HG03175 (cell line): ENCODE results near the gene TSHZ2.

Experiments
- ATAC-seq: cut with Tn5 transposase; IDR thresholded peaks from one replicate; pipeline ENCODE4 v1.9.1; 2021; ENCODE audit warnings: mild to moderate bottlenecking, moderate library complexity; ENCODE audit not compliant: unreplicated experiment

The TSHZ2 gene

GRCh38 chr20:53263554-53264438 lies 291.6 kb downstream of the TSHZ2 start:
- ATAC-seq = no peak

DNA sequence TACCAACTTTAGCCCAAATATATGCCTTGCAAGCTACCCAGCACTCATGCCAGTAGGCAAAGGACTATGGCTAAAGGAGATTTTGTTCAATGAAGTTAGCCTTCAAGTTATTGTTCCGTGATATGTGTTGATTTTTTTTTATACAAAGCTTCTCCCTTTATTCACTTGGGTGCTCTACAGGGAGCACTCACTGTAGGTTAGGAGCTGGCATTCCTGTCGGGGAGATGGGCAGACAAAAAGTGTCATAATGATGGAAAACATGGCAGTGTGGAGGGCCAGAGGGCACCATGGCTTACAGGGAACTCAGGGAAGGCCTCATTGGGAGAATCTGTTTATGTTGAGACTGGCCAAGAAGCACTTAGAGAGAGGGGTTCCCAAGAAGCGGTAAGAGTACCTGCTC lies 292.4 kb downstream of the TSHZ2 start:
- ATAC-seq = no peak

DNA sequence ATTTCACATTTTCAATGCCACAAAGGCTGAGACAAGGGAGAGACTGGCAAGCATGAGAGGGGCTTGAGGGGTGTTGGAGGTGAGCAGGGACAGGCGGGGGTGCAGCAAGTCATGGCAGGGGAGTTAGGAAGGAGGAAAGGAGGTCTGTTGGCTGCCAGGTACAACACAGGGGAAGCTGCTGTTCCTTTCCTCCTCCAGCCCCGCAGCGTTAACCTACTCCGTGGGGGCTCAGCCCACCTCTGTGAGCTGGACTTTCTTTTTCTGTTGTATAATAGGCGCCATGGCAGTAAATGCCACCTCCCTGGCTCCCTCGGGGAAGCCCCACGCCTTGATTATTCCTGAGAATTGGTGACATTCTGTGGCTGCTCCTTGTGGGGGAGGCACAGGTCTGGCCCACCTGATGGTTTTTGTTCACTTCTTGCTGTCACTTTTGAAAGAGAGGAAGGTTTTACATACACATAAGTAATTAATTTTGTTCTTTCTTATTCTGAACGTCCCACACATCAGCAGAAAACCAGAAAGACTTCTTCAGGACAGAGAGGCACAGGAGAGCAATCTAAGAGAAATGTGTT lies 293.2 kb downstream of the TSHZ2 start:
- ATAC-seq = no peak

DNA sequence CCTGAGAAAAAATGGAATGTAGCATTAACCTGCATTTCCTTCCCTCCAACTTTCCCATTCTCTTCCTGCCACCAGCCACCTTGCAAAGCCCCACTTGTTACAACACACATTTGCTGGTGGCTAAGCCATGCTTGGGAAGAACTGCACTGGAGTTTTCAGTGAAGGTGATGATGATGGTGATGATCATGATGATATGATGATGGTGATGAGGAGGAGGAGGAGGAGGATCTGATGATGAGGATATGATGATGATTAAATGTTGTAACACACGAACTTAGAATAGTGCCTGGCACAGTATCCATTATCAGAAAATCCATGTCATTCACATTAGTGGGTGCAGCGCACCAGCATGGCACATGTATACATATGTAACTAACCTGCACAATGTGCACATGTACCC lies 297.2 kb downstream of the TSHZ2 start:
- ATAC-seq = no peak

DNA sequence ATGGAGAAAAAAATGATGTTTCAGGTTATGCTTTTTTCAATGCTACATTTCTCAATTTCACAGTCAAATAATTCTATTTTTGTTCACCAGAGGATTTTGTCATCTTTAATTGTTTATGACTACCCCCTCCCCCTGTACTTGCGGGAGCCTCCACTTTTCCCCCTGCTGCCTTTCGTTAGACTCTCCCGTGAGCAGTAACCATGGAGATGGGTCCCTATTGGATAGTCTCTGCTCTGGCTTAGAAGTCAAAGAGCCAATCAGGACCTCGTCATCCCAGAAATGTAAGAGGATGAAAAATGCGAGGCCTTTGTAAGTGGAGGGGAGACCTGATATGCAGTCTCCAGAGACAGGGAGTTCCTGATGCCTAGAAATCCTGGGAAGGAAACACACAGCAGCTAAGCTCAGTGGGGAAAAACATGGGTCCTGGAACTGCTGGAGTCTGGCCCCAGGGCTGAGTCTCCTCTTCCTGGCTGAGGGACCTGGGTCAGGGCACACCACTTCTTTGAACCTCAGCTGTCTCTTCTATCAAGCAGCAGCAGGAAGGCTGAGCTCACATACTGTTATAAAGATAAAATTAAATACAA lies 298.7 kb downstream of the TSHZ2 start:
- ATAC-seq = no peak

DNA sequence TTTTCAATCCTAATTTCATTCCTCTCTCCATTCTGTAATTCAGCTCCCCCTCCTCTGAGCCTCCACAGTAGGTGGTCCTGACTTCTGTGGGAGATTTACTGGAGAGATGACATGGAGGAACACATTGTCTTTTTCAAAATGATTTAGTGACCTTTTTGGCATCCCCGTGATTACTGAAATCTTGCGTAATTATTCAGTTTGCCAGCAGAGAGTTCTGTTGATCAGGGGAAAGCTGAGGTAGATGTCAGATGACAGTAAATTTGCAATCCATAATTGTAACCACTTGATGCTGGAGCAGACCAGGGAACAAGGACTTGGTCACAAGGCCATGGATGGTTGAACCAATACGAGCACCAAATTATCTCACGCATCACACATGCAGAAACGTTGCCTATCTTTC lies 302.2 kb downstream of the TSHZ2 start:
- no peak for ATAC-seq

DNA sequence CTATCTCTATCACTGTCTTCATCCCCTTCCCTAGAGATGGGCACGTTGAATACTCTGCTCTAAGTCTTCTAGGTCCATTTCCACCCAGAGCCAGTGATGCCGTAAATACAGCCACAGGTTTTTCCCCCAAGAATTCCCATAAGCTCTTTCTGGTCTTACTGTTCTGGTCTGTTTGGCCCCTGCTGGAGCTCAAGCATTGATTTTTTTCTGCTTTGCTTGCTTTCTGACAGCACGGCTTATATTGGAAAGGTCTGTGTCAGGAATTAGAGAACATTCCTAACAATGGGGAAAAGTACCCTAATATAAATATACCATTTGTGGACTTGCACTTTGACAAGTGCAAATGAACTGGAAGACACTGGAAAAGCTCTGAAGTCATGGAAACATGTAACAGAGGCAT lies 302.6 kb downstream of the TSHZ2 start:
- ATAC-seq = no peak

GRCh38 chr20:53276143-53276542 lies 304.0 kb downstream of the TSHZ2 start:
- ATAC-seq = no peak

- no peak for ATAC-seq
Observed at GRCh38 chr20:53278555-53278954, 306.4 kb downstream of the TSHZ2 start.

DNA sequence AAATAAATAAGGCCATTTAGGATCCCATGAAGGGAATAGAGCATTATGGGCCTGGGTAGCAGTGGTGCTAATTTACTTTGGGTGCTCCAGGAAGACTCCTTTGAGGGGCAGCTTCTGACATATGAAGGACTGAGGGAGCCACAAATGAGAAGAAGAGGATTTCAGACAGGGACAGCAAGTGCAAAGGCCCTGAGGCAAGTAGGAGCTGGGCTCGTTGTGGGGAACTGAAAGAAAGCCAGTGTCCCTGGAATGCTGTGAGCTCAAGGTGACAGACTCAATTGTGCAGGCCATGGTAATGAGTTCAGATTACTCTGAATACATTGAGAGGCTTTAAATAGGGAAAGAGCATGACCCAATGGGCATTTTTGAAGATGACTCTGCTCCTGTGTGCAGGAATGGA lies 307.6 kb downstream of the TSHZ2 start:
- no peak for ATAC-seq

DNA sequence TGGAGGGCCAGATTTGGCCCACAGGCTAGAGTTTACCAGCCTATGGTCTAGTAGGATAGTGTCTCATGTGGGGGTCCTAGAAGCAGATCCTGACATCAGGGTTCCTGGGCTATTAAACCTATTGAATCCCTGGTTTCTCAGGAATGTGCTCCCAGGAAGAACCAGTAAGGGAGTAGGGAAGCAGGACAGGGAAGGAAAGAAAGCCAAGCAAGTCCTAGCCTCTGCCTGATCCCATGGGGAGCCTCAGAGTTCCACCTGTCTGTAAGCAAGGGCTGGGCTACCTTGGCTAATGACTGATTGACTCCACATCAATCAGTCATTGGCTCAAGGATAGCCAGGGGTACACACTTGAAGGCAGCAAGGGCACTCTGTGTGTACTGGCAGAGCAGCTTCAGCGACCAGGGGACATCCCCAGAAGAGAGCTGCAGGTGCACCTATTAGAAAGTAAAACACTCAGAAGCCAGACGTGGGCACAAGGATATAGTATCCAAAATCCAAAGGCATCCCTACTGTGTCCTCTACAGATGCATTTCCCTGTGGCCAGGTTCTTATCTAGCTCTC lies 309.5 kb downstream of the TSHZ2 start:
- ATAC-seq = no peak

- ATAC-seq = no peak
Observed at GRCh38 chr20:53282217-53282955, 310.2 kb downstream of the TSHZ2 start.

- ATAC-seq = no peak
Observed at GRCh38 chr20:53283011-53283410, 310.9 kb downstream of the TSHZ2 start.

DNA sequence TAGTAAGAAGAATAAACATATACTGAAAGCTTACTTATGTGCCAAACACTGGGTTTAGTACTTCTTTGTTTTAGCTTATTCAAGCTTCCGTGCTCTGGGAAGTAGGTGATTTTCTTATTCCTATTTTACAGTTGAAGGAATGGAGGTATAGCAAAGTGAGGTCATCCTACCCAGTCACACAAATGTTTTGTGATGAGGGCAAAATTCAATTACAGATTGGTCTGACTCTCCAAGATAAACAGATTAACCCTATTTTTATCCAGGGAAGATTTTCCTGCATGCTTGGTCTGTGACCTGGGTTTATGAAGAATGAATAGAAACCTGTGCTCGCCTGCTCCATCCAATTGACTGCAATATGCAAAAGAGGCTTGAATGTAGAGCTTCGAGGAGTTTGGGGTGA lies 311.4 kb downstream of the TSHZ2 start:
- no peak for ATAC-seq

DNA sequence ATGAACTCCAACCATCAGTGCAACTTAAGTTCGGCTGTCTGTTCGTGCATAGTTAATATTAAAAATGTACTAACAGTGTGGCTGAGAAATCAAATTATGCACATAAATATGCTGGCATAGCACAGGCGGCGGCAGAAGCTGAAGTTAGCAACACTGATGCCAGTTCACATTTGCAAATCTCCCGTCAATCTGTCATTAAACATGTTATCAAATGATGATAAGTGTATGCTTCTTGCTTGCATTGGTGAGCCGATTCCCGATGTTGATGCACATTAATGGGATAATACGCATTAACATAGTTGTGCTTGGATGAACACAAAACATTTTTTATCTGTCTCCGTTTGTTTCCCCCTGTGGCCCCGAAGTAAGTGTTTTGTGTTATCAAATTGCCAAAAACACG lies 312.1 kb downstream of the TSHZ2 start:
- no peak for ATAC-seq

DNA sequence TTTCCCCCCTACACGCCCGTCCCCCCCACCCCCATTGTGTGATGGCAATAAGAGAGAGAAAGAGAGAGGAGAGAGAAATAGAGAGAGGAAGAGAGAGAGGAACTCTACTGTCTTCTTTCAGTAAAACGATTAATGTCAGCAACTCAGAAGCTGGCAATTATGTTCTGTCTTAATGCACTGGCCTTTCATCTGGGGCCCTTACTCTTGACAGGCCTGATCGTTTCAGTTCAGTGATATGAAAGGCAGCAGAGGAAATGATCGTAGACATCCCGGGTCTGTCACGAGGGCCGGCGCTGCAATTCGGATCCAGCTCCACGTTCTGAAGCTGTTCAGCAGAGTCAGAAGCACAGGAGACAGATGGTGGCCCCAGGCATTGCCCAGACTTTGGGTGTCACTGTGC lies 312.5 kb downstream of the TSHZ2 start:
- ATAC-seq = no peak

- ATAC-seq = no peak
Observed at GRCh38 chr20:53287357-53288042, 315.3 kb downstream of the TSHZ2 start.

GRCh38 chr20:53291548-53291947 lies 319.4 kb downstream of the TSHZ2 start:
- no peak for ATAC-seq

DNA sequence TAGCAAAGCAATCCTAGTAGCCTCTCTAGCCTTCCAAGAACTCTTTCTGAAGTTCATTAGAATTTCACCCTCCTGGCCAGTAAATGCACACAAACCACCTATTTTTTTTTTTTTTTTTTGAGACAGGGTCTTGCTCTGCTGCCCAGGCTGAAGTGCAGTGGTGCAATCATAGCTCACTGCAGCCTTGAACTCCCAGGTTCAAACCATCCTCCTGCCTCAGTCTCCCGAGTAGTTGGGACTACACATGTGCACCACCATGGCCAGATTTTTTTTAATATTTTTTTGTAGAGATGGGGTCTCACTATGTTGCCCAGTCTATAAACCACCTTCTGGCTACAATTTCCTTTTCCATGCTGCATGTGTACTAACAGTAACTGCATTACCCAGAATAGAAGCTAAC lies 320.2 kb downstream of the TSHZ2 start:
- ATAC-seq = no peak

- ATAC-seq = no peak
Observed at GRCh38 chr20:53294804-53295203, 322.6 kb downstream of the TSHZ2 start.

- no peak for ATAC-seq
Observed at GRCh38 chr20:53296025-53296424, 323.9 kb downstream of the TSHZ2 start.
